A549 (cell line): ENCODE measurements around the gene PXDC1. TPM values are rescaled to one million over a fixed set of nuclear protein-coding genes. Genes with fewer than 3 reads are reported as not detected.
A peak's percentile ranks its signal among the peaks of the same experiment; 100 is the strongest.

Source experiments
- ATAC-seq, 2 experiments: fragments of 200-7000 bp in 1 of 2; fragments of >200 bp in 1 of 2; cut with Nextera tagmentation in 1 of 2; cut with Tn5 transposase in 1 of 2; 3 replicates each; pipeline versions ENCODE4 v1.8.0 to v1.9.1; 2018 to 2020; ENCODE audit warnings: mild to moderate bottlenecking in 1 of 2, moderate library complexity in 1 of 2
- CTCF ChIA-PET: fragments of 300-600 bp; sonication (Branson Sonifier 250); formaldehyde crosslinking; extraction: SDS; loops from one replicate; lab custom pipeline; 2021; ENCODE audit warnings: antibody characterized with exemption, inconsistent platforms; lab: Yijun Ruan, JAX
- POLR2A ChIA-PET: fragments of 350-600 bp; formaldehyde crosslinking; extraction: SDS; loops from one replicate; lab custom pipeline; 2021; ENCODE audit warnings: antibody characterized with exemption, inconsistent platforms; lab: Yijun Ruan, JAX
- DNase-seq, 2 experiments: peaks; one replicate each; pipeline versions ENCODE4 v3.0.0 to v3.0.0-alpha.2; 2011 to 2016; ENCODE audit warnings: low read depth in 1 of 2, low spot score in 1 of 2
- FAIRE-seq: peaks from 2 replicates; lab custom pipeline; 2011; peaks lifted over from hg19 to GRCh38; lab: Jason Lieb, UNC
- H3K27ac ChIP-seq, 2 experiments: fragments of >200 bp; sonication (Bioruptor Twin); formaldehyde crosslinking; 3 replicates each; pipeline ENCODE4 v1.5.1; 2016 to 2017
- H3K4me1 ChIP-seq: fragments of >200 bp; sonication (Bioruptor Twin); formaldehyde crosslinking; 3 replicates; pipeline ENCODE4 v1.6.1; 2016
- H3K4me2 ChIP-seq: fragments of >200 bp; sonication (Bioruptor Twin); formaldehyde crosslinking; 3 replicates; pipeline ENCODE4 v1.6.1; 2016
- H3K4me3 ChIP-seq: fragments of >200 bp; sonication (Bioruptor Twin); formaldehyde crosslinking; 3 replicates; pipeline ENCODE4 v1.5.1; 2016
- H3K9me3 ChIP-seq: fragments of >200 bp; sonication (Bioruptor Twin); formaldehyde crosslinking; 3 replicates; pipeline ENCODE4 v1.6.1; 2016
- ATOH8 ChIP-seq: fragments of 250-450 bp; sonication (Bioruptor Pico); IDR thresholded peaks from 2 replicates; pipeline ENCODE4 v1.5.0; 2020; ENCODE audit warnings: low read depth, mild to moderate bottlenecking, moderate library complexity
- CTCF ChIP-seq: fragments of >200 bp; sonication (Bioruptor Twin); formaldehyde crosslinking; IDR thresholded peaks from 3 replicates; pipeline ENCODE4 v1.5.1; 2016
- EP300 ChIP-seq, 2 experiments: fragments of >200 bp; sonication (Bioruptor Twin); formaldehyde crosslinking; IDR thresholded peaks; 2 replicates in 1 of 2; 3 replicates in 1 of 2; pipeline ENCODE4 v1.6.1; 2016 to 2017
- ESRRA ChIP-seq: fragments of 150-350 bp; IDR thresholded peaks from 2 replicates; pipeline ENCODE4 v1.6.1; 2014; ENCODE audit warnings: mild to moderate bottlenecking, low read length, borderline replicate concordance
- HMGXB4 ChIP-seq: fragments of 250-450 bp; sonication (Bioruptor Pico); IDR thresholded peaks from 2 replicates; pipeline ENCODE4 v1.5.0; 2021; ENCODE audit warnings: mild to moderate bottlenecking, moderate library complexity, borderline replicate concordance
- JUN ChIP-seq, 2 experiments: fragments of >200 bp; sonication (Bioruptor Twin); formaldehyde crosslinking; IDR thresholded peaks; 2 replicates in 1 of 2; 3 replicates in 1 of 2; pipeline ENCODE4 v1.6.1; 2016 to 2017
- MAFK ChIP-seq: fragments of 450-650 bp; IDR thresholded peaks from 2 replicates; pipeline ENCODE4 v1.6.1; 2014; ENCODE audit not compliant: partially characterized antibody
- NFE2L2 ChIP-seq: fragments of 150-350 bp; conservative IDR thresholded peaks from 2 replicates; pipeline ENCODE4 v1.6.1; 2014; ENCODE audit warnings: low read length
- PBX3 ChIP-seq: IDR thresholded peaks from 2 replicates; pipeline ENCODE4 v1.6.1; 2012
- POLR2AphosphoS2 ChIP-seq: conservative IDR thresholded peaks from 2 replicates; pipeline ENCODE4 v1.6.1; 2012; ENCODE audit warnings: low read length, improper control_type of control experiment, inconsistent platforms
- RARB ChIP-seq: fragments of 250-450 bp; sonication (Bioruptor Pico); IDR thresholded peaks from 2 replicates; pipeline ENCODE4 v1.8.0; 2021; ENCODE audit warnings: mild to moderate bottlenecking, moderate library complexity
- SREBF2 ChIP-seq: fragments of 450-650 bp; IDR thresholded peaks from 2 replicates; pipeline ENCODE4 v1.6.1; 2014; ENCODE audit warnings: mild to moderate bottlenecking, moderate library complexity
- USF2 ChIP-seq: fragments of 450-650 bp; IDR thresholded peaks from 2 replicates; pipeline ENCODE4 v1.6.1; 2014; ENCODE audit warnings: antibody characterized with exemption
- ZC3H11A ChIP-seq: fragments of 450-650 bp; IDR thresholded peaks from 2 replicates; pipeline ENCODE4 v1.6.1; 2014; ENCODE audit warnings: antibody characterized with exemption, mild to moderate bottlenecking
- ZNF302 ChIP-seq: fragments of 250-450 bp; sonication (Bioruptor Pico); IDR thresholded peaks from 2 replicates; pipeline ENCODE4 v1.9.0; 2021; ENCODE audit warnings: inconsistent platforms, mild to moderate bottlenecking, moderate library complexity
- WGBS: methylation state at CpG from one replicate; pipeline ENCODE4 v1.1.6; 2017; ENCODE audit errors: missing lambda C conversion rate; 5-methylcytosine and 5-hydroxymethylcytosine counted together
- polyA plus RNA-seq, 4 experiments: library from polyadenylated mRNA; depleted of rRNA in 3 of 4; stranded (reverse); fragments of >200 nt; fragmentation: RNase III in 1 of 4; extraction: RNeasy Plus Mini Kit Qiagen cat#74134 plus additional on column Dnase treatment in 1 of 4; gene quantifications; 2 replicates in 3 of 4; 3 replicates in 1 of 4; pipeline ENCODE4 v1.2.3, GENCODE V29; 2011 to 2017

The PXDC1 gene
- polyA plus RNA-seq, 2 of the 4 experiments (the other 2 are of a cell fraction), result 2.5 to 6.6 TPM

- no peak for TF ChIP-seq ATOH8
- TF ChIP-seq ZC3H11A, result no peak
- no peak for TF ChIP-seq ZNF302 (CRISPR knock-in tag)
Measured at GRCh38 chr6:3789896-3790558, 38.5 kb upstream of the PXDC1 start (continued).

- peaks cover 19% of the 10 kb centered on the region; the same call in 2 of the 3 replicates for H3K4me1 ChIP-seq
- H3K4me3 ChIP-seq, result no peak overlapping the region
- 0 out of 3 replicates have a peak overlapping the region, but pooled peaks have one; percentile 2 for H3K4me2 ChIP-seq
- FAIRE-seq (no peak), ATAC-seq (peak in 1 of 2 experiments; percentile 63; a peak in 3 of 6 replicates), DNase-seq (peak in 1 of 2 experiments; percentile 20)
- peak overlapping the region in 1 of 2 experiments; percentile 57; a peak in 3 of 6 replicates for H3K27ac ChIP-seq
- CTCF ChIA-PET, result interaction anchor here (1.0 kb wide), 1 partner anchor 59 kb away, joined by 4 read pairs; no protein-coding TSS in a partner anchor
- H3K9me3 ChIP-seq, result no peaks in the 10 kb centered on the region
- TF ChIP-seq MAFK, result no peak
- TF ChIP-seq USF2, result no peak
- TF ChIP-seq PBX3, result no peak
- no peak for TF ChIP-seq EP300 (IDR thresholded peaks at IDR 0.05)
- no peak for TF ChIP-seq JUN (IDR thresholded peaks at IDR 0.05)
- no peak for TF ChIP-seq SREBF2
- TF ChIP-seq CTCF, result no peak
- TF ChIP-seq NFE2L2, result no peak
- TF ChIP-seq ZC3H11A, result no peak
- TF ChIP-seq HMGXB4 (CRISPR knock-in tag), result no peak
- no peak for TF ChIP-seq RARB (CRISPR knock-in tag)
- TF ChIP-seq ESRRA, result no peak
- TF ChIP-seq POLR2AphosphoS2, result no peak
- POLR2A ChIA-PET, result interaction anchor here (1.0 kb wide), 1 partner anchor 229 kb away, joined by 3 read pairs; no protein-coding TSS in a partner anchor
- WGBS, result 81% methylated on average over 13 of the region's 13 CpGs
Measured at GRCh38 chr6:3789018-3789895, 37.7 kb upstream of the PXDC1 start.
